HepG2 (cell line): Measurements from ENCODE around the gene ADI1. TPM values are rescaled to one million over a fixed set of nuclear protein-coding genes. Genes with fewer than 3 reads are reported as not detected.

Experiments
- ATM ChIP-seq: fragments of 450-650 bp; IDR thresholded peaks from 2 replicates; pipeline ENCODE4 v1.7.1; 2017; ENCODE audit warnings: mild to moderate bottlenecking, borderline replicate concordance
- CC2D1A ChIP-seq: sonication (generic); formaldehyde crosslinking; IDR thresholded peaks from 2 replicates; pipeline ENCODE4 v1.8.1; 2023; ENCODE audit warnings: mild to moderate bottlenecking, missing genetic modification reagents
- GFI1 ChIP-seq: sonication (generic); formaldehyde crosslinking; IDR thresholded peaks from 2 replicates; pipeline ENCODE4 v1.5.0; 2020; ENCODE audit warnings: missing genetic modification reagents, mild to moderate bottlenecking, borderline replicate concordance
- GTF2F1 ChIP-seq: fragments of 150-350 bp; IDR thresholded peaks from 2 replicates; pipeline ENCODE4 v1.6.1; 2014; ENCODE audit warnings: low read length
- ISL2 ChIP-seq: sonication (generic); formaldehyde crosslinking; IDR thresholded peaks from 2 replicates; pipeline ENCODE4 v1.5.0; 2020; ENCODE audit warnings: missing genetic modification reagents
- KLF15 ChIP-seq: sonication (generic); formaldehyde crosslinking; IDR thresholded peaks from 2 replicates; pipeline ENCODE4 v1.8.1; 2023; ENCODE audit warnings: borderline replicate concordance, mild to moderate bottlenecking, inconsistent platforms, missing genetic modification reagents, mixed read lengths
- MTF2 ChIP-seq: sonication (generic); formaldehyde crosslinking; IDR thresholded peaks from 2 replicates; pipeline ENCODE4 v1.5.0; 2020; ENCODE audit warnings: missing genetic modification reagents, borderline replicate concordance
- NFYC ChIP-seq: IDR thresholded peaks from 2 replicates; pipeline ENCODE4 v1.6.1; 2016; ENCODE audit warnings: missing genetic modification reagents, missing compliant biosample characterization
- RBM22 ChIP-seq: fragments of 200-400 bp; formaldehyde crosslinking; optimal IDR thresholded peaks from 2 replicates; pipeline ENCODE3; 2017; ENCODE audit warnings: mild to moderate bottlenecking, low read length, moderate library complexity
- SALL2 ChIP-seq: sonication (generic); formaldehyde crosslinking; IDR thresholded peaks from 2 replicates; pipeline ENCODE4 v1.8.1; 2023; ENCODE audit warnings: mild to moderate bottlenecking, missing genetic modification reagents, inconsistent platforms
- SOX13 ChIP-seq, 3 experiments: fragments of 450-650 bp in 1 of 3; sonication (generic) in 1 of 3; formaldehyde crosslinking in 1 of 3; IDR thresholded peaks in 2 of 3; conservative IDR thresholded peaks in 1 of 3; 2 replicates each; pipeline versions ENCODE4 v1.5.0 to v1.6.1; 2016 to 2020; ENCODE audit warnings: antibody characterized with exemption in 1 of 3, mild to moderate bottlenecking in 1 of 3, missing compliant biosample characterization in 1 of 3, missing genetic modification reagents in 1 of 3, moderate library complexity in 1 of 3
- SRSF1 ChIP-seq: fragments of 200-400 bp; formaldehyde crosslinking; optimal IDR thresholded peaks from 2 replicates; pipeline ENCODE3; 2017; ENCODE audit warnings: mild to moderate bottlenecking, low read depth, low read length, moderate library complexity
- SSRP1 ChIP-seq: IDR thresholded peaks from 2 replicates; pipeline ENCODE4 v1.6.1; 2016; ENCODE audit warnings: control low read depth
- STAG1 ChIP-seq: sonication (generic); formaldehyde crosslinking; IDR thresholded peaks from 2 replicates; pipeline ENCODE4 v1.4.0; 2020; ENCODE audit warnings: missing genetic modification reagents
- TSC22D2 ChIP-seq: sonication (generic); formaldehyde crosslinking; IDR thresholded peaks from 2 replicates; pipeline ENCODE4 v1.5.1; 2020; ENCODE audit warnings: missing genetic modification reagents, mild to moderate bottlenecking, borderline replicate concordance
- ZFYVE20 ChIP-seq: sonication (generic); formaldehyde crosslinking; IDR thresholded peaks from 2 replicates; pipeline ENCODE4 v1.8.0; 2023; ENCODE audit warnings: low read depth, mild to moderate bottlenecking, moderate library complexity, missing genetic modification reagents, borderline replicate concordance
- ZNF17 ChIP-seq: sonication (generic); formaldehyde crosslinking; IDR thresholded peaks from 2 replicates; pipeline ENCODE4 v1.5.0; 2020; ENCODE audit warnings: mild to moderate bottlenecking, missing genetic modification reagents
- ZNF33A ChIP-seq: sonication (generic); formaldehyde crosslinking; IDR thresholded peaks from 2 replicates; pipeline ENCODE4 v1.5.1; 2020; ENCODE audit warnings: missing genetic modification reagents, mild to moderate bottlenecking, moderate library complexity, borderline replicate concordance
- ZNF33B ChIP-seq: sonication (generic); formaldehyde crosslinking; IDR thresholded peaks from 2 replicates; pipeline ENCODE4 v1.5.1; 2020; ENCODE audit warnings: mild to moderate bottlenecking, missing genetic modification reagents
- ZNF451 ChIP-seq: sonication (generic); formaldehyde crosslinking; IDR thresholded peaks from 2 replicates; pipeline ENCODE4 v1.5.0; 2020; ENCODE audit warnings: mild to moderate bottlenecking, missing genetic modification reagents
- ZSCAN29 ChIP-seq: sonication (generic); formaldehyde crosslinking; conservative IDR thresholded peaks from 2 replicates; pipeline ENCODE4 v1.4.0; 2020; ENCODE audit warnings: mild to moderate bottlenecking, missing genetic modification reagents
- ZSCAN31 ChIP-seq: sonication (generic); formaldehyde crosslinking; IDR thresholded peaks from 2 replicates; pipeline ENCODE4 v1.5.0; 2020; ENCODE audit warnings: low read depth, mild to moderate bottlenecking, missing genetic modification reagents
- polyA plus RNA-seq, 8 experiments: library from polyadenylated mRNA; depleted of rRNA in 3 of 8; stranded (reverse) in 7 of 8; unstranded in 1 of 8; fragments of >200 nt; fragmentation: Illumina TruSeq in 4 of 8; extraction: Trizol in 4 of 8; gene quantifications; 2 replicates each; pipeline versions ENCODE4 v1.2.1 to v1.2.3, GENCODE V29; 2011 to 2016; ENCODE audit warnings: low read depth in 4 of 8, missing spikeins in 1 of 8, mixed read lengths in 1 of 8; ENCODE audit not compliant: insufficient read depth in 1 of 8
- total RNA-seq, 5 experiments: library from RNA; depleted of rRNA; stranded (reverse); fragments of >200 nt; fragmentation: Illumina TruSeq; extraction: Trizol; gene quantifications; 2 replicates each; pipeline ENCODE4 v1.2.3, GENCODE V29; 2016; ENCODE audit warnings: low read depth in 1 of 5
- TF ChIP-seq, protein P1 (sequence below): sonication (generic); formaldehyde crosslinking; IDR thresholded peaks from 2 replicates; pipeline ENCODE4 v1.4.0; 2020; ENCODE audit warnings: mild to moderate bottlenecking, missing genetic modification reagents
- TF ChIP-seq, protein P2 (sequence below): IDR thresholded peaks from 2 replicates; pipeline ENCODE4 v1.6.1; 2016; ENCODE audit warnings: low read depth, borderline replicate concordance
- TF ChIP-seq, protein P3 (sequence below): conservative IDR thresholded peaks from 2 replicates; pipeline ENCODE4 v1.6.1; 2018; ENCODE audit warnings: missing genetic modification reagents

ADI1 gene
- total and polyA plus RNA-seq, 2 of the 13 experiments (the other 11 are each of a cell fraction or from before 2014, with no cell fraction given), result 28.7 to 123 TPM

DNA sequence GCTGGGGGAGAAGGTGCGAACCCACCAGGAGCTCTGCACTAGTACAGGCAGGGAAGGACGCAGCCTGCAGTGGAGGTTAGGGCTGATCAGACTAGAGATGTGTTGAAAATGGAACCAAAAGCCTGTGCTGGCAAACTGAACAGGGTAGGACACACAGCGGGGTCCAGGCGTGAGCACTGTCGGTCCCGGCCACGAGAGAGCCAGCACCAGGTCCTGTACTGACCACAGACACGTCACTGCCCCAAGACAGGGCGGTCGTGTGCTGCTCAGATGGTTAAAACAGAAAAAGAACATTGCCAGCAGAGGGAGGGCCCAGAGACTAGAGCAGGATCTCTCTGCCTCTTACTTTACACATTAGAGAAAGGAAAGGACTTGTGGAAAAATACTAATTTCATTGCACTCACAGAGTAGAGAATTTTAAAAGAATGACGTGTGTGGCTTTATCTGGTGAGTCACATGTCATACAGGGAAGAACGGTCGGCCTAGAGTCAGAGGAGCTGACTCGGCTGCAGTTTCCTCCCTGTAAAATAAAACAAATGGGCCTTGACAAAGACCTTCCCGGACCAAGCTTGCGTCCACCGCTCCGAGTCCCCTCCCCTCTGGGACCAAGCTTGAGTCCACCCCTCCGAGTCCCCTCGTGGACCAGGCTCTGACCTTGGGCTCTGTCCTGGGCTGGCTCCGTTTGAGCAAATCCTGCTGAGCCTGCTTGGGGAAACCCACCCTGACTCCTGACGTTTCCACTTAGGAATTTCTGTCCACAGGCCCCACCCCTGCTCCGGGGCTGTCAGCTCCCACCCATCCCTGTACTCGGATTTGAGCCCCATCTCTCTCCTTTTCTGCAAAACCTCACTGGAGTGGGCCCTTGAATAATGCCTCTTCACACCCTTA lies 16.7 kb upstream of the ADI1 start (continued):
- TF ChIP-seq SOX13 (IDR thresholded peaks at IDR 0.05) (no peak), SOX13 (CRISPR knock-in tag; conservative IDR thresholded peaks at IDR 0.05 in 1 of 2, IDR thresholded peaks at IDR 0.05 in 1 of 2) (peak in 1 of 2 experiments; percentile 12; a peak in 1 of 4 replicates), CC2D1A (CRISPR knock-in tag) (no peak), GFI1 (CRISPR knock-in tag) (peak; percentile 81), RBM22 (peak; percentile 57), SRSF1 (peak; percentile 50), KLF15 (CRISPR knock-in tag) (no peak), TSC22D2 (CRISPR knock-in tag) (no peak; the same call in 1 of the 2 replicates), ZNF33A (no peak), MTF2 (CRISPR knock-in tag) (no peak), GTF2F1 (0 out of 2 replicates have a peak, but pooled peaks have one; percentile 78), SALL2 (CRISPR knock-in tag) (no peak), ZSCAN31 (peak; percentile 63), SSRP1 (CRISPR knock-in tag) (no peak), STAG1 (no peak), ISL2 (CRISPR knock-in tag) (peak; percentile 50; the same call in 1 of the 2 replicates), ZNF33B (no peak; the same call in 1 of the 2 replicates), ZNF17 (no peak), ZNF451 (CRISPR knock-in tag) (no peak), ZFYVE20 (CRISPR knock-in tag) (no peak), NFYC (CRISPR knock-in tag) (0 out of 2 replicates have a peak, but pooled peaks have one; percentile 33), ATM (no peak), ZSCAN29 (CRISPR knock-in tag) (peak; percentile 49; the same call in 1 of the 2 replicates)
- TF ChIP-seq, protein P1, sequence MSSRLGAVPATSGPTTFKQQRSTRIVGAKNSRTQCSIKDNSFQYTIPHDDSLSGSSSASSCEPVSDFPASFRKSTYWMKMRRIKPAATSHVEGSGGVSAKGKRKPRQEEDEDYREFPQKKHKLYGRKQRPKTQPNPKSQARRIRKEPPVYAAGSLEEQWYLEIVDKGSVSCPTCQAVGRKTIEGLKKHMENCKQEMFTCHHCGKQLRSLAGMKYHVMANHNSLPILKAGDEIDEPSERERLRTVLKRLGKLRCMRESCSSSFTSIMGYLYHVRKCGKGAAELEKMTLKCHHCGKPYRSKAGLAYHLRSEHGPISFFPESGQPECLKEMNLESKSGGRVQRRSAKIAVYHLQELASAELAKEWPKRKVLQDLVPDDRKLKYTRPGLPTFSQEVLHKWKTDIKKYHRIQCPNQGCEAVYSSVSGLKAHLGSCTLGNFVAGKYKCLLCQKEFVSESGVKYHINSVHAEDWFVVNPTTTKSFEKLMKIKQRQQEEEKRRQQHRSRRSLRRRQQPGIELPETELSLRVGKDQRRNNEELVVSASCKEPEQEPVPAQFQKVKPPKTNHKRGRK (CRISPR knock-in tag), result no peak
- TF ChIP-seq, protein P2, sequence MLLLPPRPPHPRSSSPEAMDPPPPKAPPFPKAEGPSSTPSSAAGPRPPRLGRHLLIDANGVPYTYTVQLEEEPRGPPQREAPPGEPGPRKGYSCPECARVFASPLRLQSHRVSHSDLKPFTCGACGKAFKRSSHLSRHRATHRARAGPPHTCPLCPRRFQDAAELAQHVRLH (CRISPR knock-in tag), result no peak
- TF ChIP-seq, protein P3, sequence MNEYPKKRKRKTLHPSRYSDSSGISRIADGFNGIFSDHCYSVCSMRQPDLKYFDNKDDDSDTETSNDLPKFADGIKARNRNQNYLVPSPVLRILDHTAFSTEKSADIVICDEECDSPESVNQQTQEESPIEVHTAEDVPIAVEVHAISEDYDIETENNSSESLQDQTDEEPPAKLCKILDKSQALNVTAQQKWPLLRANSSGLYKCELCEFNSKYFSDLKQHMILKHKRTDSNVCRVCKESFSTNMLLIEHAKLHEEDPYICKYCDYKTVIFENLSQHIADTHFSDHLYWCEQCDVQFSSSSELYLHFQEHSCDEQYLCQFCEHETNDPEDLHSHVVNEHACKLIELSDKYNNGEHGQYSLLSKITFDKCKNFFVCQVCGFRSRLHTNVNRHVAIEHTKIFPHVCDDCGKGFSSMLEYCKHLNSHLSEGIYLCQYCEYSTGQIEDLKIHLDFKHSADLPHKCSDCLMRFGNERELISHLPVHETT, result no peak
